ENCODE results near the gene RABGAP1L.

RABGAP1L gene

GRCh38 chr1:174958396-174958795 lies 799.1 kb downstream of the RABGAP1L start:
- DNase-seq (ENCODE audit: low read depth, low spot score): no peak

- DNase-seq (ENCODE audit: low read depth, low spot score): no peak
Observed at GRCh38 chr1:174960362-174960761, 801.0 kb downstream of the RABGAP1L start.

GRCh38 chr1:174963529-174964125 lies 804.3 kb downstream of the RABGAP1L start:
- DNase-seq (ENCODE audit: low read depth, low spot score): no peak

GRCh38 chr1:174964261-174964971 lies 805.1 kb downstream of the RABGAP1L start:
- no peak for DNase-seq (ENCODE audit: low read depth, low spot score)

- no peak for DNase-seq (ENCODE audit: low read depth, low spot score)
Observed at GRCh38 chr1:174964972-174965361, 805.6 kb downstream of the RABGAP1L start.

GRCh38 chr1:174965362-174966007 lies 806.2 kb downstream of the RABGAP1L start:
- DNase-seq (ENCODE audit: low read depth, low spot score): no peak

GRCh38 chr1:174966008-174966572 lies 806.8 kb downstream of the RABGAP1L start:
- no peak for DNase-seq (ENCODE audit: low read depth, low spot score)

- no peak for DNase-seq (ENCODE audit: low read depth, low spot score)
Observed at GRCh38 chr1:174967845-174968705, 808.8 kb downstream of the RABGAP1L start.

- no peak for DNase-seq (ENCODE audit: low read depth, low spot score)
Observed at GRCh38 chr1:174968750-174969244, 809.5 kb downstream of the RABGAP1L start.

- no peak for DNase-seq (ENCODE audit: low read depth, low spot score)
Observed at GRCh38 chr1:174969977-174970376, 810.7 kb downstream of the RABGAP1L start.

- no peak for DNase-seq (ENCODE audit: low read depth, low spot score)
Observed at GRCh38 chr1:174971466-174971865, 812.1 kb downstream of the RABGAP1L start.

GRCh38 chr1:174971902-174972301 lies 812.6 kb downstream of the RABGAP1L start:
- DNase-seq (ENCODE audit: low read depth, low spot score): no peak

- no peak for DNase-seq (ENCODE audit: low read depth, low spot score)
Observed at GRCh38 chr1:174974711-174975119, 815.4 kb downstream of the RABGAP1L start.

- no peak for DNase-seq (ENCODE audit: low read depth, low spot score)
Observed at GRCh38 chr1:174975764-174976163, 816.4 kb downstream of the RABGAP1L start.

GRCh38 chr1:174976436-174977108 lies 817.3 kb downstream of the RABGAP1L start:
- DNase-seq (ENCODE audit: low read depth, low spot score): no peak

- DNase-seq (ENCODE audit: low read depth, low spot score): no peak
Observed at GRCh38 chr1:174982971-174983689, 823.8 kb downstream of the RABGAP1L start.

- DNase-seq (ENCODE audit: low read depth, low spot score): no peak
Observed at GRCh38 chr1:174984952-174985351, 825.6 kb downstream of the RABGAP1L start.

- no peak for DNase-seq (ENCODE audit: low read depth, low spot score)
Observed at GRCh38 chr1:174988539-174988938, 829.2 kb downstream of the RABGAP1L start.

GRCh38 chr1:174988986-174989385 lies 829.7 kb downstream of the RABGAP1L start:
- no peak for DNase-seq (ENCODE audit: low read depth, low spot score)

GRCh38 chr1:174989536-174990220 lies 830.4 kb downstream of the RABGAP1L start:
- DNase-seq (ENCODE audit: low read depth, low spot score): no peak

All from activated CD4-positive, CD25-positive, alpha-beta regulatory T cell treated with anti-CD3 and anti-CD28 coated beads, Interleukin-2, amount 50 U/mL, for 16 hours (primary cell).